CD4-positive, alpha-beta T cell treated with Interleukin-12 subunit alpha and Interleukin-12 subunit beta, for 1 hour (primary cell): ENCODE data around the gene ETV4.
"Not testable (repeated sequence)": the region's sequence is repeated elsewhere in the genome, so short reads cannot be mapped to it uniquely, and the experiment has no call there.

Experiments used
- DNase-seq: peaks from one replicate; pipeline ENCODE4 v3.0.0-alpha.2; 2020

ETV4 gene

DNA sequence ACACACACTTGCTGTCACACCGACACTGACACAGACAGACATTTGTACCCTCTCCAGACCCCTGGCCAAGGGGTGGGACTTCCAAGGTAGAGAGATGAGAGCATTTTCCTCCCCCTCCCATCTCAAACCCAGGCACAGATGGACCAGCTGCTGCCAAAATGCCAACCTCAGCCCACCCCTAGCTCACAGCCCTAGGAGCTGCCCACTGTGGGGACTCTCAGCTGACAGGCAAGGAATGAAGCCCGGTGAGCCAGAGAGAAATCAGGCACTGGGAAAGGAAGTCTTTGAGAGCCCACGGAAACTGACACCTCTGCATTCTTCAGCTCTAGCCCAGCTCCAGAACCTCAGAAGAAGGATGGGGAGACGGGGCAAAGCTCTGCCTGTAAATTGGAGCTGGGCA lies 2.8 kb downstream of the ETV4 start:
- no peak for DNase-seq

DNA sequence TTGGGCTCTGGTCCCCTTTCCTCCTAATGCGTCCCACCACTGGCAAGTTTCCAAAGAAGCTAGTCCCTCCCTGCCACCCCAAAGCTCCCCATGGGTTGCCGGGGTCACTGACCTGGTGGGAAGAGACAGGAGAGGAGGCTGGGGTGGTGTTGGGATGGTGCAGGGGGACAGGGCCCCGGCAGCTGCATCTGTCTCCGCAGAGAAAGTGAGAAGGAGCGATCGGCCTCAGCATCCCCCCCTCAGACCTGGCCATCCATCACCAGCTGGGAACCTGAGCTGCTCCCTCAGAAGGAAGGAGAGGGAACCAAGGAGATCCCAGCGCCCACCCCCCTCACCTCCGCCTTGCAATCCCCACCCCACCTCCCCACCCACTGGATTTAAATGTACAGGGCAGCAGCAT lies 3.3 kb downstream of the ETV4 start:
- no peak for DNase-seq

DNA sequence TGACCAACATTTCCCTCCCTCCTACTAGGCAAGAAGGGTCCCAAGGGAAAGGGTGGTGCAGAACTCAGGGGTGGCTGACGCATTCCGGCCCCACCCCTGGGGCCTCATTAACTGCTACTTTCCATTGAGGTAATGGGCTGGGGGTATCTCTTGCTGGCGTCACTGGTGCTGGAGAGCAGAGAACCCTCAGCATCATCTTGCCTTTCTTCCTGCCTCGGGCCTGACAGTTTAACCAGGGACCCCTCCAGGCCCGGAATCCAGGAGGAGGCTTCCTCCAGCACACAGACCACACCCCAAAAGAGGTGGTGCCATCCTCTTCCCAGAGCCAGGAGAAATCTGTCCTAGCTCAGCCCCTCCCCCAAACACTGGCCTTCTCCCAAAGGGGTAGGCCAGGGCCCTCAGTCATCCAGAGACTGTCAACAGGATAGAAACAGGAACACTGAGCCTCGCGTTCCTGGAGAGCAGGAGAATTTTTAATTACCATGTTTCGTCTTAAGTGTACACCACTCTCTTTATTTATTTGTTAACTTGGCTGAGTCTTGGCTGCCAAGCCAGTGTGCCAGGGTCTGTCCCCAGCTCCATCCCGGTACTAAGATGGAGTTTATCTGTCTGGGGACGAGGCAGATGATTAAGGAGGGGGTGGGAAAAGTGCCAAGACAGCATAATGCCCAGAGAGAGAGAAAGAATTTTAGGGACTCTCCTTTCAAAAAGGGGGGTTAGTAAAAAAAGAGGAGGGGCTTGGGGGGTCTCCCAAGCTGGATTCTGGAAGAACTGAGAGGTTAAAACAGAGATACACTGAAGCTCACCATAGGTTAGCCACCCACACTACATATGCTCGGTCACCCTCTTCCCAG lies 5.1 kb downstream of the ETV4 start:
- DNase-seq = no peak

DNA sequence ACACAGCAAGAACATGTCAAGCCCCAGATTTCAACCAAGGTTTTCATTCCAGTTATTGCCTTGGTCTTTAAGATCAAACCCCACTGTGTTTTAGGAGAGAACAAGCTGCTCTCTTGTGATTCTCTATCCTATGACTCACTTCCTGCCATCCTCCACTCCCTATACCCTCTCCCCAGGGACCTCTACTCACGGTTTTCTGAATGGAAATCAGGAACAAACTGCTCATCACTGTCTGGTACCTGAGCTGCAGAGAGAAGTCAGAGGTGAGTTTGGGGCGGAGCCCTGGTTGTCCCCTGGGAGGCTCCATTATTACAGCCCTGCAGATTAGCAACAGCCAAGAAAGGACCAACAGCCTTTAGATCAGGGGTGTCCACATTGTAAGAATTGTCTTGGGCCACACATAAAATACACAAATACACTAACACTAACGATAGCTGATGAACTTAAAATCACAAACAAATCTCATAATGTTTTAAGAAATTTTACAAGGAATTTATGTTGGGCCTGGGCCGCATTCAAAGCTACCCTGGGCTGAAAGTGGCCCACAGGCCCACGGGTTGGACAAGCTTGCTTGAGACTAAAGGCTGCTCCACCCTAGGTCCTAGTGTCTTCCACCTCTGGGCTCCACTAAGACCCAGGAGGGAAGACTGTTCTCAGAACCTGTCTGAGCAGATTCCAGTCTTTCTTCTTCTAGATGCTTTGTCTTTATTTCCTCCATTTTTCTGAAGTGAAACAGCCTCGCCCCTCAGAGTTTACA lies 9.7 kb downstream of the ETV4 start:
- DNase-seq = no peak

DNA sequence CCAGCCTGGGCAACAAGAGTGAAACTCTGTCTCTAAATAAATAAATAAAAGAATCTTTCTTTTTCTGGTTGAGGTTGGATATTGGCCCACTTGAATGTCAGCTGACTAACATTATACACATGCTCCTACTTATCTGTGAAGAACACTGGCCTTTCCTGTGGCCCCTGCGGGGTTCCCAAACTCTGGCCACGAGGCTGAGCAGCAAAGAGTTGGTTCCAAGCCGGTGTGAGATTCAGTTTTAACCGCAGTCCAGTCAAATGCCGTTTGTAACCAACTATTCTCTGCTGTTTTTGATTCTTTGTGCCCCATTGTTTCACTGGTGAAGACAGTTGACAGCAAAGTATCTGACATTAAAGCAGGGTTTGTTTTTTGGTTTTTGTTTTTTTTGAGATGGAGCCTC lies 11.2 kb downstream of the ETV4 start:
- DNase-seq = no peak

DNA sequence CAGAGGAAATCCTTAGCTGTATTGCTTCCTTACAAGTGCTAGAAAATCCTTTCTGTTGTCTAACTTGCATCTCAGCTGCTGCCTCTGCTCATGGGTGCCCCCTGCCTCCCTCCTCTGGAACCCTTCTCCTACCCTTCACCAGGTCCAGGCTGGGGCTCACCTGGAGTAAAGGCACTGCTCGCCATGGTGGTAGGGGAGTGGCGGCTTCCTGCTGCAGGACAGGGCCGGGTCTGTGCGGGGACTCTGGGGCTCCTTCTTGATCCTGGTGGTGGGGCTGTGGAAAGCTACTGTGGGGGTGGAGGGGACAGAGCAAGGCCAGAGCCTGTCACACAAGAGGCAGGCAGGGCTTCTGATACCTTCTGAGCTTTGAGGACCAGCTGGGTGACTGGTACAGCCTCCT lies 12.4 kb downstream of the ETV4 start:
- no peak for DNase-seq

DNA sequence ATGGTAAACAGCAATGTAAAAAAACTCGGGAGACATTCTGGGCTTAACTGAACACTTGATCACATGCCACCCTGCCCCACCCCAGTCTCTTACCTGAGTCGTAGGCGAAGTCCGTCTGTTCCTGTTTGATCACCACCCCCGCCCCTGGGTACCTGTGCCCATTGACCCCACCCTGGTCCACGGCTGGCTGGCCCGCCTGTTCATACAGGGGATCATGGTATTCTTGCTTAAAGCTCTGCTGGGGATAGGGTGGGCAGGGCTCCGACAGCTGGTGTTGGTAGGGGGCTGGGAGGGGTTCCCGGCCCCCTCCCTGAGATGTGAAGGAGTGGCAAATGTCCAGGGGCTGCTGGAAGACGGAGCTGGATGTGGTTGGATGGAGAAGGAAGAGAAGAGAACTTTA lies 13.6 kb downstream of the ETV4 start:
- no peak for DNase-seq

DNA sequence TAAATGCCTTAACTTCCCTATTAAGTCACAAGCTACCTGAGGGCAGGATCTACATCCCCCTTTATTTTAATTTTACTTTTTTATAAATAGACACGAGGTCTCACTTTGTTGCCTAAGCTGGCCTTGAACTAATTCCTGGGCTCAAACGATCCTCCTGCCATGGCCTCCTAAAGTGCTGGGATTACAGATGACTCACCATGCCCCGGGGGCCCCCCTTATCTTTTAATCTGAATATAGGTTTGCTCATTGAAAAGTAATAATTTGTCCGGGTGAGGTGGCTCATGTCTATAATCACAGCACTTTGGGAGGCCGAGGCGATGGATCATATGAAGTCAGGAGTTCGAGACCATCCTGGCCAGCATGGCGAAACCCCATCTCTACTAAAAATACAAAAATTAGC lies 14.2 kb downstream of the ETV4 start:
- no peak for DNase-seq

DNA sequence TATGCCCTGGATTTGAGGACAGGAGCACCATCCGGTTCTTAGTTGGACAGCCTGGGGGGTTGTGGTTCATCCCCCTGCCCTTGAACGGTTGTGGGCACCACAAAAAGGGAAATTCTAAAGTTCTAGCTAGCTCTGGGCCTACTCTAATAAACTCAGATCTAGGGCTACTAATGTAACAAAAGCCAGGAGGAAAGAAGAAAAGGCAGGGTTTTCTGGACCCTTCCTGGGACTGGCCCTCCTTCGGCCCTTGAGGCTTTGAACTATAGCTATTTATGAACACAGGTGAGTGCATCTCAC lies 15.1 kb downstream of the ETV4 start:
- no peak for DNase-seq

DNA sequence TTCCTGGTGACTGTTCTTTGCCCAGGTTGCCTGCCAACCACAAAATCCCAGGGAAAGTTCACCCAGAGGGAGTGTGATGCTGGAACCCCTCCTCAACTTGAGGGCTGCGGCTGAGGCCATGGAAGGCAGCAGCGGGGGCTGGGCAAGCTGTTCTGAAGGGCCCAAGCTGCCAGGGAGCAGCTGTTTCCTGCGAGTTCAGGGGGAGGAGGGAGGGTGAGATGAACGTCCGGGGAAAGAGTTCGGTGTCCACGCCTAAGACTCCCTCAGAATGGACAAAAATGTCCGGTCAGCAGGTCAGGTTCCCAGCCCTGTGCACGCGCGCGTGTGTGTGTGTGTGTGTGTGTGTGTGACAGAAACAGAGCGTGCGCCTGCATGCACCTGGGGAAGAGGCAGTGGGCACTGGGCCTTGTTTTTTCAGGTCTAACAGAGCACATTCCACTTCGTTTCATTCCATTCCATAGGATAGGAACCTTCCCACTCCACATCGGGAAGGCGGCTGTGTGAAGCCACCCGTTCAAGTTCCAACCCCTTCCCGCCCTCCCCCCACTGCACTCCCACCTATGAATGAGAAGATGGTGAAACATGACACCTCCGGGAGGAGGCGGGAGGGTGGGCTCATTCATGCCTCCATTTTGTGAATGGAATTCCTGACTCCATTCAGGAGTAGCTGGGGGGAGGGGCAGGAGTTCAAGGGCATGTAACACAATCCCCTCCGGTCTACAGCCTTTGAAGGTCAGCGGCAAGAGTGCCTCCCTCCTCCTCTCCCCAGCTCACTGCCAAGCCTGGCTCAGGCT lies 15.7 kb downstream of the ETV4 start:
- DNase-seq = no peak

DNA sequence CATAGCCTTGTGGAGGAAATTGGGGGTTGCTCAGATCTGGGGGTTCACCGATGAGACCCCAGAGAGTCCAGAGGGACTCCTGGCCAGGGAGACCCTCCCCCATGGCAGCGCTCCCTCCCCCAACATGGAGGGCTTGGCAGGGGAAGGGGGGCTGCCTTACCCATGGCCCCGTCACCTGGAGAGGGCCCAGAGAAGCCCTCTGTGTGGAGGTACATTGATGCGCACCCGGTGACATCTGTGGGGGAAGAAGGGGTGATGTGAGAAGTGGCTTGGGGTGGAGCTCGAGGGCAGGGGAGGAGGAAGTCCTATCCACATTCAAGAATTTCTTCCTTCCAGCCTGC lies 16.2 kb downstream of the ETV4 start:
- DNase-seq = no peak

DNA sequence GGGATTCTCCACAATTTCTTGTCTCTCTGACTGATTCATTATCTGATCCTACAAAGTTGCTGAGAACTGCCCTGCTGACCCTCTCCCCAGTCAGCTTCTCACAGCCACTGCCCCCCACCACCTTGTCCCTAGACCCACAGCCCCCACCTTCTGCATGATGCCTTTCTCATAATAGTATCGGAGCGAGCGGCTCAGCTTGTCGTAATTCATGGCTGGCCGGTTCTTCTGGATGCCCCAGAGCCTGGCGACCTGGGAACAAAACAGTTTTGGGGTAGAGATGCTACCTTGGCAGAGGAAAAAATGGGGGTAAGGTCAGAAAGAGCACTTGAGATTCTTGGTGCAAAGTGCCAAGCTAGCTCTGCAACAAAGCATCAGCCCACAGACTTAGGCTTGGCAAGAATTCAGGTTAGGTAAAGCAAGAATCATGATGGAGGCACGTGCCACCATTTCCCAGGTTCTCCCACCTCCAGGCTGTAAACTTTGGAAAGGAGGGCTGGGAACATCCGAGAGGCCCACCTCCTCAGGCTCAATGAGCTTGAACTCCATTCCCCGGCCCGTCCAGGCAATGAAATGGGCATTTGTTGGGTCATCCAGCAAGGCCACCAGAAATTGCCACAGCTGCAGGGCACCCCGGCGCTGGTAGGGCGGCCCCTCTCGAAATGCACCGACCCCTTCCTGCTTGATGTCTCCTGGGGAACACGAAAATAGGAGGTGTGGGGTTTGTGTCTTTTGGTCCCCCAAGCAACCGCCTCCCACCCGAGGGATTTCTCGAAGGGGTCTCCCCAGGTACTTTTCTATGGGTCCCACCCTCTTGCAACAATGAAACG lies 16.9 kb downstream of the ETV4 start:
- no peak for DNase-seq

DNA sequence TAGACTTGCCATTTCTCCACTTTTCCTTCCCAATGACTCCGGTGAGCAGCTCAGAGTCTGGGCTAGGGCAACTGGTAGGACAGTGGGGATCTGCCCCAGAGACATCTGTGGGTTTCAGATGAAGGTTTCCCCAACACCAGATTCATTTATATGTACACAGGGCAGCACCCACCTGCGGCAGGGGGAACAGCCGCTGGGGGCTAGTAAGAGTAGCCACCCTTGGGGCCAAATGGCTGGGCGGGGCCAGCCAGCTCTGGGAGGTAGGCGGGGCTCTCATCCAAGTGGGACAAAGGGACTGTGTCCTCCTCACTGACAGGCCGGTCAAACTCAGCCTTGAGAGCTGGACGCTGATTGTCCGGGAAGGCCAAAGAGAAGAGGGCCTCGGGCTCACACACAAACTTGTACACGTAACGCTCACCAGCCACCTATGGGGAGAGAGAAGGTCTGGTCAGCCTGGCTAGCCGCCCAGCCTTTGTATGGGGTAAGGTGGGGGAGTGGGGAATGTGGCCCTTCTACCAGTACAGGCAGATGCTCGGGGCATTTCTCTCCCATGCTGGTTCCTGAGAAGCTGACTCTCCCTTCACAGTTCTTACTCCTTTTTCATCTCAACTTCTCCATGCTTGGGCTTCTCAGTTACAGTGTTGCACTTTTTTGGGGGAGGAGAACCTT lies 17.7 kb downstream of the ETV4 start:
- DNase-seq = no peak

DNA sequence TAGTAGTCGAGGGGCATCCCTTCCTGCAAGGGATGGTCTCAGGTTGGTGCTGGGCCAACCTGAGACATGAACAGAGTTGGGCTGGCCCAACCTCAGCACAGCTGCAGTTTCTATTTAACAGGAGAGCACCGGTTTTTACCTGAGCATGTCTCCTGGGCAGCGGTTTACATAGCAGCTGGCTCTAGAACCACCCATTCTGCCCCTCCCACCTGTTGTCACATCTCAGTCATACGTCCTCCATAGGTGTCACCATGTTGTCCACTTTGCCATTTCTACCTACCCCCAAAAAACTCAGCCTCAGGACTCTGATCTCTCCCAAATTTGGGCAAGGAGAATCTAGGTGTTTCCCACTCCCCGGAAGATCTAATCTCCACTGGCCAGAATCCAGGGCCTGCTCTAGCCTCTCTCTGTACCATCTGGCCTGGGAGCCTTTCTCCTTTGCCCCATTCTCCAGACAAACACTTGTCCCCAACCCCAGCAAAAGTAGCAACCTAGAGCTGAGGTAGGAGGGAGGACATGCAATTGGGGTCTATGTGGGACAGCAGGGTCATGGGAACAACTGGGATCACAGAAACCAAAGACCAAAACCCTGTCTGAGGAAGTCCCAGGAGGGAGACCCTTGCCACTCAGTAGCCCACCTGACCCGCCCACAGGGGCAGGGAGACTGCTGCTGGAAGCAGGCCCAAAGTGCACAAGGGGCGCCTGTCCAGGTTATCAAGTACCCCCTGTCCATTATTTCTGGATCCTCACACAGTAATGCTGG lies 19.1 kb downstream of the ETV4 start:
- no peak for DNase-seq

DNA sequence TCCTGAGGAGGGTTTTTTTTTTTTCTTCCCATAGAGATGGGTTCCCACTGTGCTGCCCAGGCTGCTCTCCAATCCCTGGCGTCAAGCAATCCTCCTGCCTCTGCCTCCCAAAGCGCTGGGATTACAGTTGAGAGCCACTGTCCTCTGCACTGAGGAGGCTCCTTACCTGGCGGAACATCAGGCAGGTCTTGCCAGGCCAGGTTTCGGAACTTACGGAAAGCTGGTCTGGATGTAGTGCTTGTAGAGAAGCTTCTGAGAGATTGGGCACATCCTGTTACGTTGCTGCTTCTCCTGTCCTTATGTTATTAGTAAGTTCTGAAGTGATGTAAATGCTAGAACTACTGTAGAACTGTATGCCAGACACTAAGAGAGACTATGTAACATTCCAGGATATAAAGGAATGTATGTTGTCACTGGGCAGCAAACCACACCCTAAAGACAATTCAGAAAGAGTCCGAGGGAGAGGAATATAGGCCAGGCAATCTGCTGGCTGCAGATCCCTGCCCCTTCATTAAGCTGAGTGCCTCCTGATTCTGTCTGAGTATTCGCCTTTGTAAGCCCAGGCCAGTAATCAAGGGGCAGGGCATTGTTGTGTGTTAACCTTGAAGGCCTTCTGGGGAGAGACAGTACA lies 21.1 kb downstream of the ETV4 start:
- DNase-seq = no peak

DNA sequence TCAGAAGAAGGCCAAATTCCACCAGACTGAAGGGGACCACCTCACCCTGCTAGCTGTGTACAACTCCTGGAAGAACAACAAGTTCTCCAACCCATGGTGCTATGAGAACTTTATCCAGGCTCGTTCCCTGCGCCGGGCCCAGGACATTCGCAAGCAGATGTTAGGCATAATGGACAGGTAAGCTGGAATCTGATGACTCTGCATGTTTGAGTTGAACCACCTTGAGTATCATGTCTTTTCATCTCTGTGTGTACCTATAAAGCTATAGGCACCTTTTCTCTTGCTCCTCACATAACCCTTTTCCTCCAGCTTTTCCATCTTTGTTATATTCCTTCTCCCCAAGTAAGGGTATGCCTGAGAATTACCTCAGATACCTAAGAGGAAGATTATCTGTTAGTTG lies 24.8 kb downstream of the ETV4 start:
- no peak for DNase-seq

DNA sequence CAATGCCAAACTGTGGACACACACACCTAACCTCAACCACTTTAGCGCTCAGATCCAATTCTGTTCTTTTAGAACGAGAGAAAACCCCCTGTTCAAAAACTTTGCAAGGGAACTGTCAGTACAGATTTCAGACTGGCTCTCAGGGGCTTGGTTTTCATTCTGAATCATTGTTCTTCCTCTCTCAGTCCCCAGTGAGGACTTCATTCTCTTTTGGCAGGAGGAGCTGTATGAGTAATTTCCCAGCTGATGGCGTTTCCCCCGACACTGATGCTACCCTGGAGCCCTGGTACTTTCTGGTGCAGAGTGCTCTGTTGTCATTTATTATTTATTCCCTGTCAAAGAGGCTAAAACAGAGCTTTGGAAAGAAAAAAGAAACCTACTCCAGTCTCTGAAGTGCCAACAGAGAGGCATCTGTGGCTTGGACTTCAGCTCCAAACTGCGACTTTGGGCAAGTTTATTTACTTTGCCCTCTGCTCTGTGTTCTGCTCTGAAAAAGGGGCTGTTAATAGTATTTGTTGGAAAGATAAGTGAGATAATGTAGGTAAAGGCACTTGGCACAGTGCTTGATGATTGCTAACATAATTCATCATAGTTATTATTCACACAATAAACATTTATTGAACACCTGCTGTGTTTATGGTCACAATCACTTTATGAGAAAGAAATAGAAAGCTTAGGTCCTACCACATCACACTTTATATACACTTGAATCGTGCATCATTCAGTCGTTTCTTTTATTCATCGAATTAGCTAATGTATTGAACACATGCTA lies 28.3 kb downstream of the ETV4 start:
- DNase-seq = no peak

DNA sequence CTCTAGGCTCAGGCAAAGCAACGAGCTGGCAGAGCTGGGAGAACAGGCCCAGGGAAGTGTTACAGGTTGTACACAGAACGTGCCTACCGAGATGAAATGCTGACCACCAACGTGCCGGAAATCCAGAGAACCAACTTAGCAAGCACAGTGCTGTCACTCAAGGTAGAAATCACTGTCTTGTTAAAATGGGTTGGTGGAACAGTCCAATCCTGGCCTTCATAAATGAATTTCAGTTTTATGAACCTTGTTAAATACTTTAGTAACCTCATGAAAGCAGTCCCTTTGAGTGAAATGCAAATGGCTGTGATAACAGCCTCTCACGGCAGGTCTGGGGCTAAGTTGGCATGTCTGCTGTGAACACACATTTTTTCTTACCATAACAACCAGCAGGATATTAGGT lies 29.0 kb downstream of the ETV4 start:
- no peak for DNase-seq

DNA sequence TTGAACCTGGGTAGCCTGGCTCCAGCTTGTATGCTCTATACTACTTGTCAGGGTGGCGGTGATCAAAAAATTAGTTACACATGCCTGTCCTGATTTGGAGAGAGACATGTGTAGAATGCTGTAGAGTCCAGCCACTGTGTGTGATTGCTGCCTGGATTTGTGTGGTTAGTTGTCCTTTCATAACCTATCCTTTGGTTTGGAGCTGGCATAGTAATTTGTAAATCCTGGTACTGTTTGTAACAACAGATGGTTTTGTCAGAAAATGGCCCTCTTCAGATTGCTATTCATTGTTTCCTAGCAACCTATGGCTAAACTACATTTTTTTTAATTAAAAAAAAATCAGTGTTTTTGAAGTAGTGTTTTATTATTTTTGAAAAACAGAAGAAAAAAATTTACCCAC lies 30.5 kb downstream of the ETV4 start:
- DNase-seq = no peak

DNA sequence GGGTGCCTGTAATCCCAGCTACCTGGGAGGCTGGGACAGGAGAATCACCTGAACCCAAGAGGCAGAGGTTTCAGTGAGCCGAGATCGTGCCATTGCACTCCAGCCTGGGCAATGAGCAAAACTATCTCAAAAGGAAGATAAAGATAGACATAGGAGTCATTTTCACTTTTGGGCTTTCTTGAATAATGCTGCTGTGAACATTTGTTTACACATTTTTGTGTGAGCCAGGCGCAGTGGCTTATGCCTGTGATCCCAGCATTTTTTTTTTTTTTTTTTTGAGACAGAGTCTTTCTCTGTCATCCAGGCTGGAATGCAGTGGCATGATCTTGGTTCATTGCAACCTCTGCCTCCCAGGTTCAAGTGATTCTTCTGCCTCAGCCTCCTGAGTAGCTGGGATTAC lies 34.9 kb downstream of the ETV4 start:
- not testable (repeated sequence) for DNase-seq
